ENCODE results near the gene CDSN.

GRCh38 chr6:31115941-31116560 is 4.2 kb downstream of the CDSN start:
- TF ChIP-seq CTCF (IDR thresholded peaks at IDR 0.05), result no peak
- no peak for TF ChIP-seq POLR2AphosphoS5 (IDR thresholded peaks at IDR 0.05; ENCODE audit: insufficient read depth in 1 of 2, low read depth in 1 of 2)
- no peak for TF ChIP-seq POLR2A (IDR thresholded peaks at IDR 0.05)
